Inflammatory macrophage treated with lipopolysaccharide for 1 hour (primary cell): Measurements from ENCODE around the gene STAMBP.
"Not testable (repeated sequence)": the region's sequence is repeated elsewhere in the genome, so short reads cannot be mapped to it uniquely, and the experiment has no call there.

ENCODE experiments used
- DNase-seq, 2 donors: peaks; one replicate each; pipeline ENCODE4 v3.0.0-alpha.2; 2020 to 2022

Gene STAMBP

GRCh38 chr2:73888388-73888787 is 59.6 kb downstream of the STAMBP start:
- DNase-seq, result no peak

GRCh38 chr2:73889206-73889605 is 60.4 kb downstream of the STAMBP start:
- DNase-seq, result no peak

GRCh38 chr2:73890301-73891092 is 61.7 kb downstream of the STAMBP start:
- DNase-seq, result no peak

DNA sequence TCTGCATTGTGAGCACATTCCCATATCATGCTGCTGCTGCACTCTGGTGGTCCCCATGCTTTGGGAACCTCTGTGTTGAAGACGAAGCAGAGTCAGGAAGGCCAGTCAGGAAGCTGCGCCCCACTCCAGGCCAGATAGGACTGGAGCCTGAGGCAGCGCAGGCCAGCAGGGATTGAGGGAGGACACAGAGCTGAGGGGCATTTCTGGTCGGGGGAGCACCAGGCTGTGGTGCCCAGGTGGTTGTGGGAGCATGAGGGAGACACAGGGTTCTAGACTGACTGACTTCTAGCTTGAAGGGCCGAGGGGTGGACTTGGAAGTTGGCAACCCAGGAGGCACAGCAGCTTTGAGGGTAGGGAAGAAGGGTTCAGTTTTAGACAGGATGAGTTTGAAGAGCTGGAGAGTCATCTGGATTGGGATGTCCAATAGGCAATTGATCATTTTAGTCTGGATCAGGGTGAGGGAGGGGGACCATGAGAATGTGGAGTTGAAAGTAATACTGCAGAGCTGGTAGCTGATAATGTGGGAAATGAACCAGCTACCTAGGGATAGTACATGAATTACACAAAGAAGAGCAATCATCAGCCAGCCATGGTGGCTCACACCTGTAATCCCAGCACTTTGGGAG is 62.6 kb downstream of the STAMBP start:
- no peak for DNase-seq

- DNase-seq, result no peak
Observed at GRCh38 chr2:73892631-73893329, 64.0 kb downstream of the STAMBP start, which contains the start of gene ACTG2. Gene ACTG2 (plus strand): TSS chr2:73893008. CDS start chr2:73901312, 8,304 bp downstream.

DNA sequence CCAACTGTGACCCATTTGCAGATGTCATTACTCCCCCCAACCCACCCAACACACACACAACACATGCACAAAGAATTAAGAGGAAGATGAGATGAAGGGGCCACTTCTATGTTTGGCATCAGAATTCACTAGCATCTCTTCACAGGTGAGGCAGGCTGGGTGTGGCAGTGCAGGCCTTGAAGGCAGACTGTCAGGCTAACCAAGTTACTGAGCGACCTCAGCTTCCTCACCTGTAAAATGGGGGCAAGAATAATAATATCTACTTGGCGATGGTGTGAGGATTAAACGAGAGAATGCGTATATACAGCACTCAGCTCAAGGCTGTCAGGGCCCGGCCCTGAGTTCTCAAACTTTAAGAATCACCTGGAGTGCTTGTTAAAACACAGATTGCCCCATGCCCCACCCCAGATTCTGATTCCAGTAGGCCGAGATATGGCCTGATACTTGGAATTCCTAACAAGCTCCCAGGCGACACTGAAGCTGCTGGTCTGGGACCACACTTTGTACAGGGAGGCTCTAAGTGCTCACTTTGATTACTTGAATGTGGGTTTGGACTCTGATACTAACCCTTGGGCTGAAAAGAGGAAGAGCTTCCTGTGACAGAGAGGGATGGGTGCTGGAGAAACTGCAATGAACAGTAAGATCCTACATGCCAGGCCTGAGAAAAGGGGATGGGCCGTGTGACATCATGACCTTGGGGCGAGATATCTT is 65.2 kb downstream of the STAMBP start:
- no peak for DNase-seq

- DNase-seq, result no peak
Observed at GRCh38 chr2:73894475-73894850, 65.7 kb downstream of the STAMBP start.

DNA sequence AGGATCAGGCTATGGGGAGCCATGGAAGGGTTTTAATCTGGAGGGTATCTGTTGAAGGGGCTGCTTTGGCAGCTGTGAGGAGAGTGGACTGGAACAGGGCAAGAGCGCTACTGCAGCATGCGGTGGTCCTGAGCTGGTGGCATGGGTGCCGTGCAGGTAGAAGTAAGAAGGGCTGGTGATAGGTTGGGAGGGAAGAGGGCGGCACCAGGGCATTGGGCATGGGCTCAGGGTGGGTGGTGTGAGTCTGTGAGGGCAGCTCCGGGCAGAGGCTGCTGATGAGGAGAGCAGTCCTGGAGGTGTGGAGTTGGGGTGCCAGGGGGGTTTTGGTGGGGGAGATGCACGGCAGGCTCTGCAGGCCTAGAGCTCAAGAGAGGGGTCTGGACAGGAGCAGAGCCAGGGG is 66.1 kb downstream of the STAMBP start:
- DNase-seq, result no peak

DNA sequence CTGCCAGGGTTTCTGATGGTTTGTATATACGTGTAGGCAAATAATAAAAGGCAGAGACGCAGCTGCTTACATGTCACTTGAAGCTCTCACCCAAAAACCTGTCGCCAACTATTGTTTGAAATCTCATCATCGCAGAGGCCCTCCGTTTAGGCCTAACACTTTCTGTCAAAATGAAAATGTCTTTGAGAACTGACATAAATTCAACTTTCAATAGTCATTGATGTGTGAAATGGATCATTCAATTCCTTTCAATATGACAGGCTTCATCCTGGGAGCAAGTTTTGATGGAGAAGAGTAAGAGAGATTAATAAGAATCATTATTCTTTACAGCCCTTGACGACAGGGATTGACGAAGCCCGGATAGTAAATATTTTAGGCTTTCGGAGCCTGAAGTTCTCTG is 66.7 kb downstream of the STAMBP start:
- DNase-seq, result no peak

GRCh38 chr2:73896362-73897239 is 67.8 kb downstream of the STAMBP start:
- no peak for DNase-seq

DNA sequence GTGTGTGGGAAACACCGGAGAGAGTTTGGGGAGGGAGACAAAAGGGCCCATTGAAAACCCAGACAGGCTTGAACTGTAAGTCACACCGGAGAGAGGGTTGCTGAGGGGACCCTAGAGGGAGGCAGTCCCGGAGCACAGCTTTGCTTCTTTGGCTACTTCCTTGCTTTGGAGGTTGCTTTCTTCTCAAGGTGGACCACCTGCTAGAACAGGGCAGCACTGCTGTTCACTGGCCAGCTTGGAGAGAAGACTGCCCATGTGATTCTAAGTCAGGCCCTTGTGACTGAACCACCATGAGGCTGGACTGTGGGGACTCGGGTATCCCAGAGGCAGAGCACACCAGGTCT is 68.5 kb downstream of the STAMBP start:
- no peak for DNase-seq

DNA sequence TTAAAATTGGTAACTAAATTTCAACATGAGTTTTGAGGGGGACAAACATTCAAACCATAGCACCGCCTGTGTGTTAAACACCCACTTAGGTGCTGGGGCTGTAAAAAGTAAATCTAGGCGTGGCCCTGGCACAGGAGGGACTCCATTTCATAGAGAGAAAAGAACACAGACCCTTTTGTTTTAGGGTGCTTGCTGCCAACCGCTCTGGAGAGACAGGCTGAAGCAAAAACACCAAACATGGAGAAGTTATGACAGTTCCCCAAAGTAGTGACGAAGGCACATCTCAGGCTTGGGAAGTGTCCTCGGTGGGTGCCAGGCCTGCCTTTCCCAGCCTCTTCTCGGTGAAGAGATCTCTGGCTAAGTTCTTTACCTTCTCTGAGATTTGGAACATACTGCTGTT is 69.2 kb downstream of the STAMBP start:
- DNase-seq, result no peak

GRCh38 chr2:73899801-73900336 is 71.1 kb downstream of the STAMBP start:
- DNase-seq, result no peak

- no peak for DNase-seq
Observed at GRCh38 chr2:73901143-73901542, 72.4 kb downstream of the STAMBP start.

- no peak for DNase-seq
Observed at GRCh38 chr2:73902284-73902683, 73.5 kb downstream of the STAMBP start.

DNA sequence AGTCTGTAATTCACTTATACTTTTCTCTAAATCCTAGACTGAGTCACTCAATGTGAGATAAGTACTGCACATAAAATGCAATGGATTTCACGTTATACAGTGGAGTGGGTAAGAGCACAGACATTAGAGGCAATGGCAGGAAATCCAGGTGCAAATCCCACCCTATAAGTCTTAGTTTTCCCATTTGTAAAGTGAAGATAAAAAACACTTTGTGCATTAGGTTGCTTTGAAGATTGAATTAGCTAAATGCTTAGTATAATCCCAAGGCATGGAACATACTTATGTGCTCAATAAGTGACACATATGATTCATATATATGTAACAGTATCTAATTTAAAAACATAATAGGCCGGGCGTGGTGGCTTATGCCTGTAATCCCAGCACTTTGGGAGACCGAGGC is 74.6 kb downstream of the STAMBP start:
- DNase-seq, result no peak

DNA sequence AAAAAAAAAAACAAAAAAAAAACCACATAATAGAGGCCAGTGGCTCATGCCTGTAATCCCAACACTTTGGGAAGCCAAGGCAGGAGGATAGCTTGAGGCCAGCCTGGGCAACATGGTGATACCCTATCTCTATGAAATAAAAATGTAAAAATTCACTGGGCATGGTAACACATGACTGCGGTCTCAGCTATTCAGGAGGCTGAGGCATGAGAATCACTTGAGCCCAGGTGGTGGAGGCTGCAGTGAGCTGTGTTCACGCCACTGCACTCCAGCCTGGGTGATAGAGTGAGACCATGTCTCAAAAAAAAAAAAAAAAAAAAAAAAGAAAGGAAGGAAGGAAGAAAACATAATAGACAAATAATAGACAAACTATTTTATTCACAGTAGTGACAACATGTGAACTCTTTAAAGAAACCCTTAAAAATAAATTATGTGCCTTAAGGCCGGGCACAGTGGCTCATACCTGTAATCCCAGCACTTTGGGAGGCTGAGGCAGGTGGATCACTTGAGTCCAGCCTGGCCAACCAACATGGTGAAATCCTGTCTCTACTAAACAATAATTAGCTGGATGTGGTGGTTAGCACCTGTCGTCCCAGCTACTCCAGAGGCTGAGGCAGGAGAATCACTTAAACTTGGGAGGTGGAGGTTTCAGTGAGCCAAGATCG is 75.3 kb downstream of the STAMBP start:
- not testable (repeated sequence) for DNase-seq

GRCh38 chr2:73904952-73905351 is 76.2 kb downstream of the STAMBP start:
- DNase-seq, result no peak

DNA sequence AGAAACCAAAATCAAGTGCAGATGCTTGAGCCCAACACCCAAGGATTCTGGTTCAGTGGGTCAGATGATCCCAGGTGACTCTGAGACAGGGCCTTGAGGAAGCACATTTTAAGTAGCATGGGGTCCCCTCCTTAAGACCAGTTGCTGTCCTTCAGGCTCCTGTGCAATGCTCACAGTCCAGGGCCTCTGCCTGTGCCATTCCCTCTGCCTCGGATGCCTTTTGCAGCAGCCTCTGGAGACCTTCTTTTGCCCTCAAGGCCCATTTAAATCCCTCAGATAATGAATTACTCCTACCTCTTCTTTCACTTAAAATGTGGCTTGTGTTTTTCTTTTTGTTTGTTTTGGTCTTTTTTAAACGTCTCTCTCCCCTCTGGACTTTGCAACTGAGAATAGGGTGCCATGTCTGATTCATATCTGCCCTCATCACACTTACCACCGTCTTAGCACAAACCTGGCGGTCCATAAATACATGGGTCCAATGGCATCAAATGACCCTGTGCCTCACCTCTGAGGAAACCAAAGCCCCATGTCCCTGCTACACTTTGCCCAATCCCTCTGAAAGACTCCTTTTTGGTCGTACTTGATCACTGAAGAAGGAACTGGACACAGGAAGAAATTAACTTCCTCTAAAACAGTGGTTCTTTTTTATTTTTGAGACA is 78.2 kb downstream of the STAMBP start:
- DNase-seq, result no peak

DNA sequence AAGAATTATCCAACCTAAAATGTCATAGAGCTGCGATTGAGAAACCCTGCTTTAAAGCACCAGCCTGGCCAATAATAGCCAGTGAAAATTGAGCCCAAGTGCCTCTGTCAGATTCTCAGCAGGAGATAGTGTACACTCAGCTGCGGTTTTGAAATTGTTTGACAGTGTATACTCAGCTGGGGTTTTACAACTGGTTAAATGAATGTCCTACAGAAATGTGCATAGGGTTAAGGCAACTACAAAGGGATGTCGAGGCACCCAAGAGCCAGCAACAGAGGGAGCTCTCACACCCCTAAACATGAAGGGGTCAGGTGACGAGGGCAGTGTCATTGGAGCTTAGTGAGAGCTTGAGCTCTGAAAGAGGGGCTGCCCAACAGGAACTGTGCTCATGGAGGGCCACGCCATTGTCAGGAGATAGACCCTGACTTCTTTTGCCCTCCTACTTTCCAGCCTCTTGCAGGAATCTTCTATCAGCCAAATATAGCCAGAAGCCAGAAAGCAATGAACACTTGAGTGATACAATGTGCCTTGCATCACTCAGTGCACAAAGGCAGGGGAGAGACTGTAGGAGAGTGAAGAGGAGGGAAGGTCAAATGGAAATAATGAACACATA is 79.2 kb downstream of the STAMBP start:
- DNase-seq, result no peak
